Stimulated activated CD8-positive, alpha-beta memory T cell treated with anti-CD3 and anti-CD28 coated beads, Interleukin-12 subunit alpha, Interleukin-12 subunit beta, amount 100 ng/mL, for 4 hours (primary cell): ENCODE measurements around the gene FAM193B.
"Not testable (repeated sequence)": the region's sequence is repeated elsewhere in the genome, so short reads cannot be mapped to it uniquely, and the experiment has no call there.

Source experiments
- DNase-seq: peaks from one replicate; pipeline ENCODE4 v3.0.0-alpha.2; 2020; ENCODE audit warnings: low read depth

Gene FAM193B

DNA sequence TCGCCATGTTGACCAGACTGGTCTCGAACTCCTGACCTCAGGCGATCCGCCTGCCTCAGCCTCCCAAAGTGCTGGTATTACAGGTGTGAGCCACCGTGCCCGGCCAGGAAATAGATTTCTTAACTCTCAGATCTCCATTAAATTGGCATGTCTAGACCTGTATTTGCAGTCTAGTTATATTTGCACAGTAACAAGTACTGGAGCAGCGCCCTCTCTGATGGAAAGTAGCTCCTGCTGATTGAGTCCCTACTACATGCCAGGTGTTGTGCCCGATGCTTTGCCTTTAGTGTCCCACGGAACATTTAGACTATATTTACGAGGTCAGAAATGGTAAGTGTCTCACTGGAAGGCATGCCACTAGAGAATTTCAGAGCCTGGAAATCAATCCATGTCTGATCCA lies 21.8 kb upstream of the FAM193B start:
- no peak for DNase-seq

DNA sequence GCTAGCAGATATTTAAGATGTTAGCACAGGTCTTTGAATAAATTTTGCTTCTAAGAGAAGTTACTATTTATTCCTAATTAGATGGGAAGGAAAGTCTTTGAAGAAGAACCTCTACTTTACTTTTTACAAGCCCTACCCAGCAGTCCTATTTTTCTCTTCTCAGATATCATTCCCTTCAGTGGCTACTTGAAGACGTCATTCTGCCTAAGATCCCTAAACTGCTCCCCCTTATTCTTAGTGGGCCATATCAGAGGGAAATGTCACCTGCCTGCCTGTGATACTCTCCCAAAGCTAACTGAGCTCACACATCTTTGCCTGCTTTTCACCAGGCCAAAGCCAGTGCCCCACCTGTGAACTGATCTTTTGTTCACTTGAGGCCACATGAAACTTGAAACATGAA lies 21.1 kb upstream of the FAM193B start:
- DNase-seq: no peak

DNA sequence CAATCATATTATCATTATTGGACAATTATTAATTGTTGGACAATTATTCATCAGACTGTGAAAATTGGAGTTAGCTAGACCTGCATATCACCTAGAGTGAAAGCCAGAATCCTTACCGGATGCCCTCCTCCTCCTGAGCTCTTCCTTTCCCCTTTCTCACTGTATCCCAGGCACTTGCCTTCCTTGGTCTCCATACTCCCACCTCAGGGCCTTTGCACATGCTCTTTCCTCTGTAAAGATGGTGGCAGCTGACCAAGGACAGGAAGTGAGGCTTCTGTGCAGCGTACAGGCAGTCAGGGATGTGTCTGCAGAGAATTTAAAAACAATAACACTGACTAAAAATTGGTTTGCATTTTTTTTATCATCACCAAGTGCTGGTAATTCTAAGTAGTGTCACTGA lies 15.5 kb upstream of the FAM193B start:
- DNase-seq: no peak

DNA sequence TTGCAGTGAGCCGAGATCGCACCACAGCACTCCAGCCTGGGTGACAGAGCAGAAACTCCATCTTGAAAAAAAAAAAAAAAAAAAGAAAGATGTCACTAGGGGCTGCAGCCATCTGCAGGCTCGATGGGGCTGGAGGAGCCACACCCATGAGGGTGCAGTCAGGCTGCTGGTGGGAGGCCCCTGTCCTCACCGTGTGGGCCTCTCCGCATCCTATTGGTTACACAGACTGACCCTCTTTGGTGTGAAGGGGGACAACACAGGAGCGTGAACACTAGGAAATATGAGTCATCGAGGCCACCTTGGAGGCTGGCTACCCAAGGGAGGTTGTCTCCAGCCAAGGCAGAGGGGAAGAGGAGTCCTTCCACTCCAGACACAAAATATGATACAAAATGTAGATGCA lies 14.0 kb upstream of the FAM193B start:
- DNase-seq: no peak

DNA sequence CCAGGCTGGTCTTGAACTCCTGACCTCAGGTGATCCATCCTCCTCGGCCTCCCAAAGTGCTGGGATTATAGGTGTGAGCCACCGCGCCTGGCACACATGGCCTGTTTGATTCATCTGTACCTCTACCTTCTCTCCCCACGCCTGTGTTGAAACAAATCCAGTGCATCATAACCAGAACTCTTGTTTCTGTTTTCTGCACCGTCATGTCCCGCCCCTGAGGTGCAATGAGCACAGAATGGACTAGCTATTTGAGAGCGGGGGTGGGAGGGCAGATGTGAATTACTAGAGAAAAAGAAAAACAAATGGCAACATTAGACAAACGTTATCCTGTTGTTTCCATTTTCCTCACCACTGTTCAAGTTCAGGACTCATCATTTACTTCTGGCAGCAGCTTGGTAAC lies 10.7 kb upstream of the FAM193B start:
- no peak for DNase-seq

DNA sequence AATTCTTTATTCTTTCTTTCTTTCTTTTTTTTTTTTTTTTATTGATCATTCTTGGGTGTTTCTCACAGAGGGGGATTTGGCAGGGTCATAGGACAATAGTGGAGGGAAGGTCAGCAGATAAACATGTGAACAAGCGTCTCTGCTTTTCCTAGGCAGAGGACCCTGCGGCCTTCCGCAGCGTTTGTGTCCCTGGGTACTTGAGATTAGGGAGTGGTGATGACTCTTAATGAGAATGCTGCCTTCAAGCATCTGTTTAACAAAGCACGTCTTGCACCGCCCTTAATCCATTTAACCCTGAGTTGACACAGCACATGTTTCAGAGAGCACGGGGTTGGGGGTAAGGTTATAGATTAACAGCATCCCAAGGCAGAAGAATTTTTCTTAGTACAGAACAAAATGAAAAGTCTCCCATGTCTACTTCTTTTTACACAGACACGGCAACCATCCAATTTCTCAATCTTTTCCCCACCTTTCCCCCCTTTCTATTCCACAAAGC lies 5.1 kb upstream of the FAM193B start:
- not testable (repeated sequence) for DNase-seq

DNA sequence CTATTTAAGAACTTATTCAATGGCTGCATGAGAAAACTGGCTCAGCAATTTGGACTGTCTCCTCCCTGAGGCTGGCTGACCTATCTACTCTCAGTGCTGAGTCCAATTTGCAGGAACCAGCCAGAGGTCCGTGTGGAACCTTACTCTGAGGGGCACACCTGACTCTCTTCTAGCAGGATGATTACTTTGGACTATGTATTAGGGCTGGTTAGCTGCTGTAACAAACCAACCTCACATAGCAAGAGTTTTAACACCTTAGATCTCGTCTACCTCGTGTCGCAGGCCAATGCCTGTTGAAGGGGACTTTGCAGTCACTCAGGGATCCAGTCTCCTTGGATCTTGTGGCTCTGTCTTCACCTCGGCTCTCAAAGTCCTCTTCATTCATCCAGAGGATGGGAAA lies 3.4 kb upstream of the FAM193B start:
- DNase-seq: no peak

DNA sequence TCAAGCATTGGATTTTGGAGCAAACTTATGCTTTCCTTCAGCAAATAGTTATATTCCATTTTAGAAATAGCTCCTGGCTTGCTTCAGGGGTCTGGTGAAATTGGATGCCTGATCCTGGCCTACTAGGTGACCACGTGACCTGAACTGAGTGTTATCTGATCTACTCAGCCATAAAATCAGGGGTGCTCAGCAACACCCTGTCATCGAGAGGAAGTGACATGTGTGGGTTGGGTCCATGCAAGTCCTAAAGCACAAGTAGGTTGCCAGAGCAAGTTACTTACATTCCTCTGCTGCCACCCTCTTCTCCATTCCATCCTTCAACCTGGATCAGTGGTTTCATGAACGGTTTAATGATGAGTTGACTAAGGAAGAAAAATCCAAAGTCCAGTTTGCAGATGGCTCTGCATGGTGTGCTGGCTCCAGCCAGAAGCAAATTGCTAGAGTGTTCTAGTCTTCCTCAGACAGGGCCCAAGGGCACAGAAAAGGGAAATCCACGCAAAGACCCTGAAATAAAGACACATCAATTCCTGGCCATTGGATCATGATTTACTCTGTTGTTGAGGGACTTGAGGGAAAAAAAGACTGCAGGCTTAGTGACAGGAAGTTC lies 2.8 kb upstream of the FAM193B start:
- no peak for DNase-seq

DNA sequence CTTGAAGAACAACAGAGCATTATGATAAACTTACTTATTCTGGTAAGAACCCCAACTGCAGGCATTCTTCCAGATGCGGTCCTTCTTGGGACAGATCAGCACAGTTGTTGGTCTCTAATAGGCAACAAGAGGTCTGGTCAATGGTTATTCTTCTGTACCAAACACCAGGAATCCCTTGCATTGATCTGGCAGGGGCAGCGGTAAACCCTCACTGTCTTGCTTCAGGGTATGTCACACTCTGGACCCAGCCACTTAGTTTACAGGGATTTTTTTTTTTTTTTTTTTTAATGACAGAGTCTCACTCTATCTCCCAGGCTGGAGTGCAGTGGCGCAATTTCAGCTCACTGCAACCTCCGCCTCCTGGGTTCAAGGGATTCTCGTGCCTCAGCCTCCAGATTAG lies 1.3 kb upstream of the FAM193B start:
- no peak for DNase-seq

DNA sequence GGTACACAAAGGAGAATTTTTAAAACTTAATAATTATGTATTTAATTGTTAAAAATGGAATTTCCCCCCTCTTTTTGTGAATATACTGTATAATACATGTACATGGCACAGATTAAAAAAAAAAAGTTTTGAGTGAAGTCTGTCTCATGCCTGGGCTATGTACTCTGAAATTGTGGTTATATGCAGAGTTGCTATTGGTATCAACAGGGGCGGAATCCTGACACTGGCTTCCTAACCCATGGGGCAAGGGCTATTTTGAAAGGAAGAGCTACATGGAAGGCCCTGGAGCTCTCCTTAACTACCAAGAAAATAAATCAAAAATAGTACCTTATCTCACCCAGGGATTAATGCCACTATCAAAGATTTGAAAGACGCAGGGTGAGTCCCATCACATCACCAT lies 865 bp upstream of the FAM193B start:
- DNase-seq: no peak

DNA sequence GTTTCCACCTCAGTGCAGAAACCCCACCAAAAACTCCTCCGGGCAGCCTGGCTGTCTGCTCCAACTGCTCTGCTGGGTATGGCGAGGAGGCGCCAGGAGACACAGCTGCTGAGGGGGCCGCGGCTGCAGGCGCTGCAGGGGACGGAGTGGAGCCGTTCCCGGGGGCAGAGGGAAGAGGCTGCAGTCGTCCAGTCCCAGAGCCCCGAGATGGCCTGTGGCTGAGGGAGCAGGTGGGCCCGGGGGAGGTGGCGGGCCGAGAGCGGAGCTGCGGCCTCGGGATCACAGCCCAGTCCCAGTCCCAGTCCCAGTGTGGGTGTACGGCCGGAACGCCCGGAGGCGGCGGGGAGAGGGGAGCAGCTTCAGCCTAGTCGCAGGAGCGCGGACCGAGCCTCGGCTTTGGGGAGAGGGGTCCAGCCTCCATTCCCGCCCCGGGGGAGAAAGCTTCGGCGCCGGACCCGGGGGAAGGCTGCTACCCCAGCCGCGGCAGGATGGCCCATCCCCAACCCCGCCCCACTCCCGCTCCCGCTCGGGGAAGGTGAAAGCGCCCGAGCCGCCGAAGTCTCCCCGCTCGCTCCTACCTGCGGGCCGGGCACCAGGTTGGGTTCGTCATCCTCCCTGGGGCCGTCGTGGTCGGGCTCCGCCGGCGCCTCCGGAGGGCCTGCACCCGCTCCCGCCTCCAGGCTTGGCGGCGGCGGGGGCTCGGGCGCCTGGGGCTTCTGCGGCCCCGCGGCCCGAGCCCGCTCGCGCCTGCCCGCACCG lies 513 bp downstream of the FAM193B start:
- DNase-seq: peak; percentile 27

DNA sequence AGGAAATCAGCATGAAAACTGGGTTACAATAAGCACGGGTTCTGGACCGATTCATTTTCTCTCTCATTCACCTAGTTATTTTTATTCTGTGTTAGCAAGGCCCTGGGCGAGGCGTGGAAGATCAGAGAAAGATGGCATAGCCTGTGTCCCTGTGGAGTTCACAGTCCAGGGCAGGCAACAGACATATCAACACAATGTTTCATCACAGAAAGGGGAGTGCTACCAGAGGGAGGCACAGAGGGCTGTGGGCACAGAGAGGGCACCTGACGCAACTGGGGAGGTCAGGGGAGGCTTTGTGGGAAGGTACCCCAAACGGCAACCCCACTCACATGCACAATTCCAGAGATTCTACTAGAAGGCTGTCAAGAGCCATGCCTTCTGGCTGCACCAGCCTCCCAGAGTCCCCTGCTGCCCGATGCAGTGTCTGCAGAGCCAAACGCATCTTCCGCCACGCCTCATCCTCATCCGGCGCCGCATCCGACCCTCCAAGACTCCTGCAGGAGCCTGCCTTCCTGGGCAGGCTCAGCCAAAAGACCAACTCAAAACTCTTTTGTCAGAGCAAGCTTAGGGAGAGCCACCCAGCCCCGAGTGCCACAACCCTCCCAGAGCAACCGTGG lies 1.4 kb downstream of the FAM193B start:
- DNase-seq: no peak

DNA sequence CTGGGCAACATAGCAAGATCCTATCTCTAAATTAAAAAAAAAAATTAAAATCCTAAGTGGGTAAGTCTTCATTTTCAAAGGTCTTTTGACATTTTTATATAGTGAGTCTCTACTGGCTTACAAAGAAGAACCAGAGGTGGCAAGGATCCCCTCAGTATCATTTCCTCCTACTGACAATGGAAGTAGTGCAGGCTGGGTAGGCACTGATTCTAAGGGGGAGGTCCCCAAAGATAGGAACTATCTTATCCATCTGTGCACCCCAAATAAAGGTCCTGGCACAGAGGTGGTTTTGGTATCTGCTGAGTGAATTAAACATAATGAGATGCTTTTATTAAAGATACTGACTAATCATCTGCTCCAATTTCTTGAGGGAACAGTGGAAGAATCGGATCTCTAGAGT lies 4.2 kb downstream of the FAM193B start:
- no peak for DNase-seq

DNA sequence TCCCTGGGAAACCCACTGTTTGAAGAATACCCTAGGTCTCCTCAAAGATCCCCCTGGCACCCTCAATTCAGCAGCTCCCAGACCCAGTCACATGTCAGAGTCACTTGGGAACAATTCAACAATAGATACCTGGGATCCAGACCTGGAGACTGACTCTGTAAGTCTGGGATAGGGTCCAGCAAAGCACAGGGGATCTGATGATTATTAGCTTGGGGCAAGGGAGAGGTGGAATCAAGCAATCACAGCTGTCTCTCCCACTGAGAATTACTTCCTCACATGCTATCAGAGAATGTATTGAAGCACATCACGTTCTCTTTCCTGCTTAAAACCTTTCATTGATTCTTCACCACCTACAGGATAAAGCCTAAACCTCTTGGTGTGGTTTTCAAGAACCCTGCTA lies 5.9 kb downstream of the FAM193B start:
- no peak for DNase-seq

DNA sequence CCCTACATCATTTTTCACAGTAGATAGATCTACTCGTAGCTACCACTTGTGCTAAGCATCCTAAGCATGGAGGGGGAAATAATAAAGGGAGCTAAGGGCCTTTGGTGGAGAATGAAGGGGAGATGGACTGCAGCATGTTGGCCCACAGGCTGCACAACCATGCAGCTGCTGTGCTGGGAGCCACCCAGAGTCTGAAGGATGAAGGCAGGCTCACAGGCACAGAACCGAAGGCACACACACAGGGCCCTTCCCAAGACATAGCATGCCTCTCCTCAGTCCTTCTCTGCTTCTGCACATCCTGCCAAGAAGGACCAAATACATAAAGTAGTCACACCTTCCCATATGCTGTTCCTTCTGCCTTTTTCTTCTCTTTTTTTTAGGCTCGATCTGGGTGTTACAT lies 6.6 kb downstream of the FAM193B start:
- no peak for DNase-seq

DNA sequence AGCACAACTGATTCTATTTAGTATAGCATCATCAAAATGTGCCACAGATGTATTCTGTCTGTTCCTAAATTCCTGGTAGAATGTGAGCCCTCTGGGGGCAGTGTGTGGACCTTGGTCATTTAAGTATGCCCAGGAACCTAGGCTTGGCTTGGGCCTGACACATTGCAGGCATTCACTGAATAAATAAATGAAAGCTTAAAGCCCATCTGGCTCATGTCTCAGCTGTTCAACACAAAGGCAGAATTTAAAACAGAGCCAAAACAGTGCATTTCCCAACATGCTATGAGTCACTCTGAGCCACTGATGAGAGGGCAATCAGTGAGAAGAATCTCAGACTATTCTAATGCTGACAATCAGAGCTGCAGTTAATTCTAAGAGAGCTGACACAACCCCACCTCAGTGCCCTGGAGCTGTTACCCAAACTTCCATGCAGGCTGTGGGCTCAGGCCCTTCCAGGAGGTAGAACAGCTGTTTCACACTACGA lies 8.1 kb downstream of the FAM193B start:
- DNase-seq: no peak

DNA sequence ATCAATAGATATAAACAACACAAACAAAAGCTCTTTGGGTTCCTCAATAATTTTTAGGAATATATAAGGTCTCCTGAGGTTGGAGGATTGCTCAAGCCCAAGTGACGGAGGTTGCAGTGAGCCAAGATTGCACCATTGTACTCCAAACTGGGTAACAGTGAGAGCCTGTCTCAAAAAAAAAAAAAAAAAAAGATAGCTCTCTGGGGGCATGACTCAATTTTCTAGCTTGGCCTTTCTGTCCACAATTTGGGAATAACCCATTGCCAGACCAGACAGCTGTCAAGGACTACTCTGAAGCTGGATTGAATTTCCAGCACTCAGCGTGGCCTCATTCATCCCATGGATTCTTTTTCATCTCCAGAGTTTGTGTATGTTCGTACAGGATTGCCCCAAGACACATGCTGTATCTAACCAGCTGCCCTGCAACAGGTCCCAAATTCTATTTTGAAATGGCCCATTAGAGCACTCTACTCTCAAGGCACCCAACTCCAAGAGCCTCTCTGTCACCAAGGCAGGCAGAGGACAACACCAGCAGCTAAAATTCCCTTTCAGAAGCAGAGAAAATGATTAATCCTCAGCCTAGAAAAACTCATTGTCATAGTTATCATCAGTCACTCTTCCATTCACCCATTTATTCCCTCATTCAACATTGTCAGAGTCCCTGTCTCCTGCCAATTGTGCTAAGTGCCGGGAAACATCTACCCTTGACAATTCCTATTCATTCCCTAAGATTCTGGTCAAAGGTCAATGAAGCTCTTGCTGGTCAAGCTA lies 8.7 kb downstream of the FAM193B start:
- no peak for DNase-seq

DNA sequence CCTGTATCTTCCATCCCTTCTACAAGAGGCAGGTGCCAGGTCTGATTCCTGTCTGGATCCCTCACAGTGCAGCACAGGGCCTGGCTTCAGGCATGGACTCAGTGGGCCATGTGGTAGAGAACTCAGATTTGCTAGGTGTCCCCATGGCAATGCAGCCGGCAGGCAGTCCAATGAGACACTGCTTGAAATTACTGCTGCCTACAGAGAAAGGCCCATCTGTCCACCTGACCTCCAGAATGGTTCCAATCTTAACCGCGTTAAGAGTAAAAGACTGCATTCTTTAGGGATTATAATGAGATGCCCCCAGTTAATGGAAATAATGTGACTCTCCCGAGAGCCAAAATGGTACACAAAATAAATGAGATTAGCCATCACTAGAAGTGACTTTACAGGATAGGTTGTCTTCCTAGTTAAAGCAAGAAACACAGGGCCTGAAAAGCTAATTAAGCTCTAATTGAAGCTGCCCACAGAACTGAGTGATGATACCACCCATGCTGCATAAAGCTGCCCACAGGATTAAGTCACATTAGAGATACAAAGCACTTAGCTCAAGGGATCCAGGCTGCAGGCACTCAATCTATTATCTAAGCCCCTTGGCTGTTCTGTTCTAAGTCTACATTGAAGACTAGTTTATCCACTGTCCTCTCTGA lies 11.4 kb downstream of the FAM193B start:
- no peak for DNase-seq

DNA sequence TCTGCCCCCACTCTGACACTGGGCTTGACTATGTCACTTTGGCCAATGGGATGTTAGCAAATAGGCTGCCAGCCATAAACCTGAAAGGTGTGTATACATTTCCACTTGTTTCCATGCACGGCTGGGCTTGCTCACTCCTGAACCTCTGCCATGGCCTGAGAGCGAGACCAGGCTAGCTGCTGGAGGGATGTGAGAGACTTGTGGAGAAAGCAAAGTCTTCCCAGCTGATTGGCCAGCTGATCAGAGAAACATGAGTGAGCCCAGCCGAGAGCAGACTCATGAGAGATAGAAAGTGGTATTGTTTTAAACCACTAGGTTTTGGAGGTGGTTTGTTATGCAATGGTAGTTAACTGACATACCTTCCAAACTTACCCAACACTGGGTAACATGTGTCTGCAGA lies 13.9 kb downstream of the FAM193B start:
- DNase-seq: no peak

DNA sequence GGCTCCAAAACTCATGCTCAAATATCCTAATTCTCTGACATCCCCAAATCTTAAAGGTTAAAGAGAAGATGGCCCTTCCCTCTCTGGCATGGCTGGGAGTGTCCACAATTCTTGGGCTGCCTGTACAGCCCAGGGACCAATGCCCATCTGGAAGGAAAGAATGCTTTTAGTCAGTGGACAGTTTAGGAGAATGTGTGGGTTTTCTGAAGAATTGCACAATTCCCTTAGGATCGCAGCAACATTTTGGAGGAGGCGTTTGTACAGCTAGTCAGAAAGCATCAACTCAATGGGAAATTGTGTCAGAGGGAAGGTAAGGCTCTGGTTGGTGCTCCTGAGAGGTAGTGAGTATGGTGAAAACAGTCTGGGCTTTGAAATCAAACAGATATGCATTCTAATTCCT lies 15.0 kb downstream of the FAM193B start:
- no peak for DNase-seq

DNA sequence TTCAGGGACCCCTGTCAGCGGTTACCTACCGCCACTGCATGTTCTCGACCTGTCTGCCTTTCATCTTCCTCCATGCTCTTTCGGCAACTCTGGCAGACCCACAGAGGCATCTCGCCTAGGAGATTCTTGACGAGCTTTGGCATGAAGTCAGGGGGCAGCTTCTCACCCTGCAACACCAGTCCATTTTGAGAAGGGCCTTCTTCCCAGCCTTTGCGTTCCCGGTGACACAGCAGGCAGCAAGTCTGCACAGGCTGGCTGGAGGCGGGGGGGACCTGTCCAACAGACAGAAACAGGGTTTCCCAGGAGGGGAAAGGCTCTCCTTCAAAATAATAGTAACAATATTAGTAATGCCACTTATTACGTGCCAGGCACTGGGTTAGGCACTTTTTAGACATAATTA lies 15.5 kb downstream of the FAM193B start:
- DNase-seq: no peak
